H9 (cell line): ENCODE data around the gene NR2F1-AS1. TPM values are rescaled to one million over a fixed set of nuclear protein-coding genes. Genes with fewer than 3 reads are reported as not detected.
A peak's percentile ranks its signal among the peaks of the same experiment; 100 is the strongest.

Source experiments
- DNase-seq: peaks from one replicate; pipeline ENCODE4 v3.0.0-alpha.2; 2017
- H2AFZ ChIP-seq: one replicate; pipeline ENCODE4 v1.6.1; 2013; ENCODE audit warnings: mild to moderate bottlenecking, low read length, control low read depth, moderate library complexity
- H2AK5ac ChIP-seq: 2 replicates; pipeline ENCODE4 v1.6.1; 2013; ENCODE audit warnings: low read length, control low read depth, mixed read lengths; ENCODE audit not compliant: insufficient read length
- H2BK120ac ChIP-seq: one replicate; pipeline ENCODE4 v1.6.1; 2013; ENCODE audit warnings: low read depth, mild to moderate bottlenecking, low read length, control low read depth, inconsistent platforms; ENCODE audit not compliant: poor library complexity, severe bottlenecking
- H2BK12ac ChIP-seq: 2 replicates; pipeline ENCODE4 v1.6.1; 2013; ENCODE audit warnings: low read length, control low read depth, mixed read lengths, low read depth; ENCODE audit not compliant: insufficient read length
- H2BK15ac ChIP-seq: 2 replicates; pipeline ENCODE4 v1.6.1; 2013; ENCODE audit warnings: low read depth, low read length, control low read depth
- H2BK20ac ChIP-seq: one replicate; pipeline ENCODE4 v1.6.1; 2013; ENCODE audit warnings: low read depth, mild to moderate bottlenecking, low read length, control low read depth, inconsistent platforms; ENCODE audit not compliant: poor library complexity, severe bottlenecking
- H2BK5ac ChIP-seq: 2 replicates; pipeline ENCODE4 v1.6.1; 2013; ENCODE audit warnings: low read length, control low read depth, mixed read lengths; ENCODE audit not compliant: insufficient read length
- H3K14ac ChIP-seq: 2 replicates; pipeline ENCODE4 v1.6.1; 2013; ENCODE audit warnings: low read length, control low read depth; ENCODE audit not compliant: insufficient read depth
- H3K18ac ChIP-seq: 2 replicates; pipeline ENCODE4 v1.6.1; 2013; ENCODE audit warnings: low read depth, mild to moderate bottlenecking, mixed read lengths, low read length, control low read depth; ENCODE audit not compliant: insufficient read length
- H3K23ac ChIP-seq: 2 replicates; pipeline ENCODE4 v1.6.1; 2013; ENCODE audit warnings: low read length, control low read depth, mixed read lengths, low read depth; ENCODE audit not compliant: insufficient read length
- H3K23me2 ChIP-seq: 2 replicates; pipeline ENCODE4 v1.6.1; 2013; ENCODE audit warnings: low read depth, mild to moderate bottlenecking, mixed read lengths, low read length, control low read depth; ENCODE audit not compliant: insufficient read length, poor library complexity, severe bottlenecking
- H3K27ac ChIP-seq: 2 replicates; pipeline ENCODE4 v1.5.1; 2013; ENCODE audit warnings: low read length, control low read depth, mixed read lengths, low read depth; ENCODE audit not compliant: insufficient read length
- H3K27me3 ChIP-seq: 2 replicates; pipeline ENCODE4 v1.6.1; 2013; ENCODE audit warnings: low read length, control low read depth, inconsistent platforms; ENCODE audit not compliant: insufficient read depth
- H3K4ac ChIP-seq: 2 replicates; pipeline ENCODE4 v1.6.1; 2013; ENCODE audit warnings: low read depth, mild to moderate bottlenecking, control low read depth, inconsistent platforms, low read length, moderate library complexity
- H3K4me1 ChIP-seq: 2 replicates; pipeline ENCODE4 v1.6.1; 2013; ENCODE audit warnings: low read length, control low read depth, inconsistent platforms; ENCODE audit not compliant: insufficient read depth
- H3K4me2 ChIP-seq: 2 replicates; pipeline ENCODE4 v1.6.1; 2013; ENCODE audit warnings: low read length, control low read depth, mixed read lengths; ENCODE audit not compliant: insufficient read length, insufficient read depth
- H3K56ac ChIP-seq: 2 replicates; pipeline ENCODE4 v1.6.1; 2013; ENCODE audit warnings: low read depth, mild to moderate bottlenecking, mixed read lengths, low read length, control low read depth; ENCODE audit not compliant: insufficient read length
- H3K79me1 ChIP-seq: 2 replicates; pipeline ENCODE4 v1.6.1; 2013; ENCODE audit warnings: low read depth, mild to moderate bottlenecking, moderate library complexity, low read length, control low read depth, inconsistent platforms; ENCODE audit not compliant: insufficient read depth, poor library complexity, severe bottlenecking
- H3K79me2 ChIP-seq: 2 replicates; pipeline ENCODE4 v1.6.1; 2013; ENCODE audit warnings: low read length, control low read depth, inconsistent platforms; ENCODE audit not compliant: insufficient read depth
- H3K9ac ChIP-seq: 2 replicates; pipeline ENCODE4 v1.6.1; 2013; ENCODE audit warnings: low read length, control low read depth, mixed read lengths; ENCODE audit not compliant: insufficient read length; ENCODE audit errors: extremely low read depth
- H3K9me3 ChIP-seq: one replicate; pipeline ENCODE4 v1.6.1; 2013; ENCODE audit warnings: low read depth, low read length, inconsistent platforms; ENCODE audit not compliant: control insufficient read depth
- H3T11ph ChIP-seq: one replicate; pipeline ENCODE4 v1.6.1; 2013; ENCODE audit warnings: mild to moderate bottlenecking, low read length, control low read depth, inconsistent platforms
- H4K20me1 ChIP-seq: one replicate; pipeline ENCODE4 v1.6.1; 2013; ENCODE audit not compliant: control insufficient read depth, insufficient read length, insufficient read depth
- H4K5ac ChIP-seq: 2 replicates; pipeline ENCODE4 v1.6.1; 2013; ENCODE audit warnings: low read depth, mild to moderate bottlenecking, mixed read lengths, low read length, control low read depth; ENCODE audit not compliant: insufficient read length
- H4K8ac ChIP-seq: replicated peaks from 2 replicates; pipeline ENCODE4 v1.6.1; 2013; ENCODE audit warnings: low read length, control low read depth, mixed read lengths, low read depth; ENCODE audit not compliant: insufficient read length
- H4K91ac ChIP-seq: 2 replicates; pipeline ENCODE4 v1.6.1; 2013; ENCODE audit warnings: low read depth, mild to moderate bottlenecking, moderate library complexity, mixed read lengths, low read length, control low read depth; ENCODE audit not compliant: insufficient read length
- H3K27ac Mint-ChIP-seq, 3 experiments: 2 replicates in 2 of 3; 3 replicates in 1 of 3; pipeline ENCODE4 v1.8.0; 2020 to 2021; ENCODE audit warnings: mixed read lengths in 3 of 3, mild to moderate bottlenecking in 1 of 3, moderate library complexity in 1 of 3
- H3K27me3 Mint-ChIP-seq: 2 replicates; pipeline ENCODE4 v1.8.0; 2021; ENCODE audit warnings: low read depth, mild to moderate bottlenecking, moderate library complexity, mixed read lengths
- H3K36me3 Mint-ChIP-seq, 3 experiments: 2 replicates in 2 of 3; 3 replicates in 1 of 3; pipeline ENCODE4 v1.8.0; 2020 to 2021; ENCODE audit warnings: low read depth in 3 of 3, mixed read lengths in 3 of 3; ENCODE audit not compliant: insufficient read depth in 1 of 3
- H3K4me1 Mint-ChIP-seq, 2 experiments: 2 replicates each; pipeline ENCODE4 v1.8.0; 2020; ENCODE audit warnings: mixed read lengths in 2 of 2
- H3K4me3 Mint-ChIP-seq, 2 experiments: 2 replicates in 1 of 2; 3 replicates in 1 of 2; pipeline ENCODE4 v1.8.0; 2020 to 2021; ENCODE audit warnings: mild to moderate bottlenecking in 2 of 2, mixed read lengths in 2 of 2, moderate library complexity in 1 of 2
- H3K9me3 Mint-ChIP-seq, 2 experiments: 2 replicates in 1 of 2; 3 replicates in 1 of 2; pipeline ENCODE4 v1.8.0; 2020; ENCODE audit warnings: mild to moderate bottlenecking in 2 of 2, mixed read lengths in 2 of 2, moderate library complexity in 1 of 2
- WGBS: extraction: QIAGEN DNeasy Blood & Tissue Kit; methylation state at CpG from one replicate; pipeline ENCODE4 v1.1.7; 2013; ENCODE audit warnings: missing lambda C conversion rate, low lambda C conversion rate, mixed read lengths; ENCODE audit not compliant: insufficient read length; ENCODE audit errors: extremely low coverage; 5-methylcytosine and 5-hydroxymethylcytosine counted together
- total RNA-seq: library from RNA; stranded (reverse); gene quantifications from 2 replicates; pipeline ENCODE4 v1.2.1, GENCODE V29; 2021
- TF ChIP-seq, protein P1 (sequence below): fragments of 200-600 bp; sonication (generic); conservative IDR thresholded peaks from 3 replicates; pipeline ENCODE4 v1.8.0; 2021; ENCODE audit warnings: antibody characterized with exemption, mild to moderate bottlenecking

Gene NR2F1-AS1
- total RNA-seq, 1 experiment from 2014 or later, result 1.9 TPM

DNA sequence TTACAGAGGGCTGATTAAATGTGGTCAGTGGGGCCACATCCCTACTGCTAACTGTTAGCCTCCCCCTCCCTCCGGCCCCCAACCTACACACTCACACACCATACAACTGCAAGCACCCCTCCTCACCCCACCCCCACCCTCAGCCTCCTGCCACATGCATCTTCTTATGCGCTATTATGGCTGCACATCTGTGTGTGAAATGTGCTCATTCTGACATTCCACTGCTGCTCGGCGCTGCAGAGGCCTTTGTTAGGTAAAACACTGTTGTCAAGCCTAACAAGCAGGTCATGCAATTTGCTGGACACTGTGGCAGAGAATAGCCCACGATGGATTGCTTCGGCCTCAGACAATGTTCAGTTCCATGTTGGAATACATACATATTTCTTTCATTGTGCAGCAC lies 173.6 kb downstream of the NR2F1-AS1 start:
- Mint-ChIP-seq H3K27ac (peak overlapping the region in 1 of 3 experiments; percentile 57; a peak in 1 of 7 replicates), H3K27me3 (no peaks in the 10 kb centered on the region), H3K9me3 (peaks cover 0 to 4% of the 10 kb centered on the region in 2 experiments; a peak in 4 of 5 replicates), H3K4me1 (peaks cover 13 to 17% of the 10 kb centered on the region in 2 experiments), H3K4me3 (no peak overlapping the region), H3K36me3 (peaks cover 0 to 8% (median 0%) of the 10 kb centered on the region in 3 experiments; a peak in 1 of 7 replicates)
- H3K56ac ChIP-seq, result no peak overlapping the region
- H2AFZ ChIP-seq, result no peak overlapping the region
- H2BK12ac ChIP-seq, result no peak overlapping the region
- H3K79me2 ChIP-seq, result no peaks in the 10 kb centered on the region
- no peak overlapping the region for H2BK15ac ChIP-seq
- DNase-seq, result no peak
- H3K27ac ChIP-seq, result no peak overlapping the region
- no peak overlapping the region for H3K23ac ChIP-seq
- H4K5ac ChIP-seq, result no peak overlapping the region
- H2BK5ac ChIP-seq, result no peak overlapping the region
- WGBS, result no CpG with 5 or more reads among the region's 6 CpGs
- no peaks in the 10 kb centered on the region for H3K23me2 ChIP-seq
- H3K9ac ChIP-seq, result no peak overlapping the region
- no peak overlapping the region for H3K4me2 ChIP-seq
- H3K27me3 ChIP-seq, result no peaks in the 10 kb centered on the region
- H4K20me1 ChIP-seq, result no peaks in the 10 kb centered on the region
- H4K8ac ChIP-seq, result no peak overlapping the region
- no peak overlapping the region for H2BK120ac ChIP-seq
- no peak overlapping the region for H3K14ac ChIP-seq
- no peaks in the 10 kb centered on the region for H3K9me3 ChIP-seq
- no peak overlapping the region for H2AK5ac ChIP-seq
- H4K91ac ChIP-seq, result no peak overlapping the region
- no peak overlapping the region for H3T11ph ChIP-seq
- no peak overlapping the region for H3K4ac ChIP-seq
- H3K18ac ChIP-seq, result no peak overlapping the region
- no peaks in the 10 kb centered on the region for H3K79me1 ChIP-seq
- no peak overlapping the region for H2BK20ac ChIP-seq
- TF ChIP-seq, protein P1, sequence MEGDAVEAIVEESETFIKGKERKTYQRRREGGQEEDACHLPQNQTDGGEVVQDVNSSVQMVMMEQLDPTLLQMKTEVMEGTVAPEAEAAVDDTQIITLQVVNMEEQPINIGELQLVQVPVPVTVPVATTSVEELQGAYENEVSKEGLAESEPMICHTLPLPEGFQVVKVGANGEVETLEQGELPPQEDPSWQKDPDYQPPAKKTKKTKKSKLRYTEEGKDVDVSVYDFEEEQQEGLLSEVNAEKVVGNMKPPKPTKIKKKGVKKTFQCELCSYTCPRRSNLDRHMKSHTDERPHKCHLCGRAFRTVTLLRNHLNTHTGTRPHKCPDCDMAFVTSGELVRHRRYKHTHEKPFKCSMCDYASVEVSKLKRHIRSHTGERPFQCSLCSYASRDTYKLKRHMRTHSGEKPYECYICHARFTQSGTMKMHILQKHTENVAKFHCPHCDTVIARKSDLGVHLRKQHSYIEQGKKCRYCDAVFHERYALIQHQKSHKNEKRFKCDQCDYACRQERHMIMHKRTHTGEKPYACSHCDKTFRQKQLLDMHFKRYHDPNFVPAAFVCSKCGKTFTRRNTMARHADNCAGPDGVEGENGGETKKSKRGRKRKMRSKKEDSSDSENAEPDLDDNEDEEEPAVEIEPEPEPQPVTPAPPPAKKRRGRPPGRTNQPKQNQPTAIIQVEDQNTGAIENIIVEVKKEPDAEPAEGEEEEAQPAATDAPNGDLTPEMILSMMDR, result no peak
- H3K4me1 ChIP-seq, result peaks cover 2% of the 10 kb centered on the region; the same call in 1 of the 2 replicates
